Adrenal gland (tissue), 19 donors: ENCODE results near the gene ERCC6L2. TPM values are rescaled to one million over a fixed set of nuclear protein-coding genes. Genes with fewer than 3 reads are reported as not detected.

Source experiments
- DNase-seq, 7 donors: peaks; one replicate each; pipeline ENCODE4 v3.0.0-alpha.2; 2019 to 2020
- H3K27ac ChIP-seq, 5 donors: fragments of 200-600 bp; sonication (generic) in 4 of 5; 1 replicate in 3 of 5; 2 replicates in 2 of 5; pipeline versions ENCODE4 v1.5.1 to v1.8.0; 2016 to 2020; ENCODE audit warnings: mild to moderate bottlenecking in 1 of 5
- H3K27me3 ChIP-seq: fragments of 200-600 bp; 2 replicates; pipeline ENCODE4 v1.8.0; 2021
- H3K36me3 ChIP-seq, 2 donors: fragments of 200-600 bp; replicated peaks in 1 of 2; 1 replicate in 1 of 2; 2 replicates in 1 of 2; pipeline versions ENCODE4 v1.5.1 to v1.8.0; 2018 to 2022
- H3K4me1 ChIP-seq, 2 donors: fragments of 200-600 bp; replicated peaks in 1 of 2; 1 replicate in 1 of 2; 2 replicates in 1 of 2; pipeline versions ENCODE4 v1.5.1 to v1.8.0; 2018 to 2021
- H3K4me3 ChIP-seq, 4 donors: fragments of 200-600 bp; sonication (generic) in 3 of 4; one replicate each; pipeline ENCODE4 v1.5.1; 2016 to 2018
- H3K9me3 ChIP-seq, 3 donors: fragments of 200-600 bp; sonication (generic) in 1 of 3; replicated peaks in 1 of 3; 1 replicate in 2 of 3; 2 replicates in 1 of 3; pipeline versions ENCODE4 v1.5.1 to v1.8.0; 2016 to 2021
- CTCF ChIP-seq, 6 experiments: fragments of 450-650 bp in 4 of 6; fragments of 200-600 bp in 2 of 6; sonication (generic) in 1 of 6; IDR thresholded peaks; 1 replicate in 5 of 6; 2 replicates in 1 of 6; pipeline versions ENCODE4 v1.5.1 to v1.8.0; 2016 to 2021; ENCODE audit warnings: antibody characterized with exemption in 6 of 6, mild to moderate bottlenecking in 2 of 6, moderate library complexity in 1 of 6
- POLR2A ChIP-seq, 2 donors: fragments of 450-650 bp; IDR thresholded peaks; one replicate each; pipeline ENCODE4 v1.6.1; 2017; ENCODE audit warnings: antibody characterized with exemption in 2 of 2, mild to moderate bottlenecking in 2 of 2, moderate library complexity in 1 of 2
- WGBS, 4 donors: extraction: QIAGEN DNeasy Blood & Tissue Kit in 2 of 4; methylation state at CpG; one replicate each; pipeline versions ENCODE4 v1.1.5 to v1.1.7; 2013 to 2017; 5-methylcytosine and 5-hydroxymethylcytosine counted together
- intact Hi-C, 2 donors: fragments of 100-400 bp; cut with DNase I; formaldehyde crosslinking; loops; one replicate each; pipeline versions ENCODE4 v1.14.1 to v1.15.0; 2022 to 2023
- long read RNA-seq, 10 donors: library from polyadenylated mRNA in 3 of 10; unstranded in 2 of 10; stranded (forward) in 1 of 10; transcript quantifications; one replicate each; pipeline ENCODE4 v2.0.0 and lab custom pipeline, GENCODE V29; 2021 to 2026
- polyA plus RNA-seq, 3 donors: library from polyadenylated mRNA; stranded (reverse); fragments of 200-250 nt in 2 of 3; fragments of 350-450 nt in 1 of 3; fragmentation: Illumina TruSeq in 1 of 3; extraction: RNeasy Lipid Tissue Mini Kit (QIAGEN cat#74804) in 1 of 3; gene quantifications; one replicate each; pipeline ENCODE4 v1.2.3, GENCODE V29; 2013 to 2014
- total RNA-seq, 9 donors: library from RNA; depleted of rRNA in 4 of 9; stranded (reverse); fragments of >200 nt in 4 of 9; fragments of 120-200 nt in 1 of 9; fragmentation: NEBNext Ultra II Directional in 1 of 9; extraction: Animal tissue kit (Norgen Biotek cat#: 25700) in 1 of 9; gene quantifications; one replicate each; pipeline versions ENCODE4 v1.1.0 to v1.2.4, GENCODE V29; 2013 to 2023
- donor health status: healthy with polysubstance abuse.
- donor health status: Bipolar disorder and iron deficiency.
- donor health status: DM: yes; HTN: yes; CAD: no.
- donor health status: DM: no; HTN: no; CAD: no.
- donor health status: DM: no; HTN: no; CAD: no.
- donor health status: DM: yes; HTN: yes; CAD: no.

Gene ERCC6L2
- 10 to 100 TPM; 38.6 to 93.2 (median 51.2) TPM for total RNA-seq
- polyA plus RNA-seq, result 10 to 100 TPM in 1 of 3 donors, 1 to 10 TPM in 2; 5.6 to 29.5 (median 8.3) TPM
- long read RNA-seq, donor 1, partial matches to known transcripts, result 0 of 1 reads
- long read RNA-seq, donor 1, other reads (novel, unspliced or antisense), result 0 of 1 reads
- long read RNA-seq, donor 2, result 0 reads
- long read RNA-seq, donor 3, result 0 reads
- long read RNA-seq, donor 4, partial matches to known transcripts, result 3 of 12 reads
- long read RNA-seq, donor 4, other reads (novel, unspliced or antisense), result 9 of 12 reads
- long read RNA-seq, donor 5, full-length matches to known transcripts, result 1 of 17 reads
- long read RNA-seq, donor 5, partial matches to known transcripts, result 6 of 17 reads
- long read RNA-seq, donor 5, other reads (novel, unspliced or antisense), result 10 of 17 reads
- long read RNA-seq, donor 6, partial matches to known transcripts, result 1 of 6 reads
- long read RNA-seq, donor 6, other reads (novel, unspliced or antisense), result 5 of 6 reads
- long read RNA-seq, donor 7, result 0 reads
- long read RNA-seq, donor 8, result 0 reads
- long read RNA-seq, donor 9, partial matches to known transcripts, result 0 of 1 reads
- long read RNA-seq, donor 9, other reads (novel, unspliced or antisense), result 0 of 1 reads
- long read RNA-seq, donor 10, partial matches to known transcripts, result 5 of 5 reads
- long read RNA-seq, donor 10, other reads (novel, unspliced or antisense), result 0 of 5 reads

GRCh38 chr9:95875305-95876137 is at the start of gene ERCC6L2:
Gene ERCC6L2, plus strand, starts transcription at chr9:95875691. Its CDS starts 348 bp downstream, at chr9:95876039.
- Histone ChIP-seq H3K27me3 (no peaks in the 10 kb centered on the region), H3K36me3 (no peaks in the 10 kb centered on the region), H3K4me3 (peak within 1 kb of the TSS in 2 of 4 donors; percentile 43 to 99), H3K4me1 (peaks cover 14 to 26% of the 10 kb centered on the region in 2 donors), H3K9me3 (no peaks in the 10 kb centered on the region), H3K27ac (peak within 1 kb of the TSS in 2 of 5 donors; percentile 99 to 100)
- 0 to 1% (median 0%) methylated on average over 27 to 74 of the region's 74 CpGs for WGBS, 4 donors
- intact Hi-C loops, result loop anchor here in 1 of 2 donors (10.0 kb wide), 1 partner anchor 361 kb away; the partner anchor contains the start of gene PTCH1
- peak; percentile 94 to 99 (median 96) for DNase-seq
- TF ChIP-seq POLR2A (IDR thresholded peaks at IDR 0.05) (peak; percentile 56 to 84), CTCF (IDR thresholded peaks at IDR 0.05) (peak in 3 of 6 experiments; percentile 26 to 36 (median 27))

- no peak overlapping the region for H3K4me3 ChIP-seq
- intact Hi-C loops, result no loop called here
- H3K27ac ChIP-seq, result no peak overlapping the region
- WGBS, 4 donors, result 82 to 92% (median 90%) methylated on average over 8 of the region's 8 CpGs
- DNase-seq, result no peak
- peaks cover 16 to 19% of the 10 kb centered on the region in 2 donors for H3K4me1 ChIP-seq
- no peaks in the 10 kb centered on the region for H3K27me3 ChIP-seq
- no peaks in the 10 kb centered on the region for H3K9me3 ChIP-seq
- H3K36me3 ChIP-seq, result no peaks in the 10 kb centered on the region
- no peak for TF ChIP-seq CTCF (IDR thresholded peaks at IDR 0.05)
- TF ChIP-seq POLR2A (IDR thresholded peaks at IDR 0.05), result no peak
Measured at GRCh38 chr9:95826183-95826838, 49.2 kb upstream of the ERCC6L2 start.

GRCh38 chr9:95830768-95831167 is 44.7 kb upstream of the ERCC6L2 start:
- no peak overlapping the region for H3K4me3 ChIP-seq
- H3K9me3 ChIP-seq, result no peaks in the 10 kb centered on the region
- no peaks in the 10 kb centered on the region for H3K36me3 ChIP-seq
- intact Hi-C loops, result no loop called here
- no peak for DNase-seq
- TF ChIP-seq POLR2A (IDR thresholded peaks at IDR 0.05) (no peak), CTCF (IDR thresholded peaks at IDR 0.05) (no peak)
- H3K27me3 ChIP-seq, result no peaks in the 10 kb centered on the region
- WGBS, 4 donors, result 97 to 98% (median 97%) methylated on average over 3 of the region's 3 CpGs; no CpG with 5 or more reads in 1 of the 4 donors
- no peak overlapping the region for H3K27ac ChIP-seq
- H3K4me1 ChIP-seq, result peaks cover 5 to 19% of the 10 kb centered on the region in 2 donors
